ENCODE measurements around the gene SCTR.

SCTR gene

GRCh38 chr2:119523952-119524694 lies at the start of gene SCTR:
Gene SCTR (minus strand): TSS chr2:119524483. CDS start chr2:119524226, 257 bp downstream.
- peak; percentile 61 for DNase-seq

DNA sequence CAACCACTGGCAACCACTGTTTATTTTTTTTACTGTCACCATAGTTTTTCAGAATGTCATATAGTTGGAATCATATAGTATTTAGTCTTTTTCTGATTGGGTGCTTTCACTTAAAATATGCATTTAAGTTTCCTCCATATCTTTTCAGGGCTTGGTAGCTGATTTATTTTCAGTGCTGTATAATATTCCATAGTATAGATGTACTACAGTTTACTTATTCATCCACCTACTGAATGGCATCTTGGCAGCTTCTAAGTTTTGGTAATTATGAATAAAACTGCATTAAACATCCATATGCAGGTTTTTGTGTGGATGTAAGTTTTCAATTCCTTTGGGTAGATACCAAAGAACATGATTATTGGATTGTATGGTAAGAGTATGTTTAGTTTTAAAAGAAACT lies 43.0 kb upstream of the SCTR start:
- DNase-seq: no peak

DNA sequence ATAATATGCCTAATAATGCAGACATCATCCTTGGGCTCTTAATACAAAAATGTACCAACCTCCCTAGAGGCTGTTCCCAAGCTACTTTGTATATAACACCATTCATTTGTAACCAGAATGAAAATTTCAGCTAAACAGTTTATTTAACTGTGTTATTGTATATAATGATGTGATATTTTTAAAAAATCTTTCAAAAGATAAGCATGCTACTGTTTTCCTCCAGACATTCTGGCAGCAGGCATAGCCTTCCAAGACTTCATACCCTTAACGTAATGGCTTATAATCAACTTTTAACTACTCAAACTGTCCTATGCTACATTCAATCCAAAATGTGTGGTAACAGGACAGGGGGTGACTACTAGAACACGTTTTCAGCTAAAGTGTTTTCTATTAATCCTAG lies 41.2 kb upstream of the SCTR start:
- no peak for DNase-seq

DNA sequence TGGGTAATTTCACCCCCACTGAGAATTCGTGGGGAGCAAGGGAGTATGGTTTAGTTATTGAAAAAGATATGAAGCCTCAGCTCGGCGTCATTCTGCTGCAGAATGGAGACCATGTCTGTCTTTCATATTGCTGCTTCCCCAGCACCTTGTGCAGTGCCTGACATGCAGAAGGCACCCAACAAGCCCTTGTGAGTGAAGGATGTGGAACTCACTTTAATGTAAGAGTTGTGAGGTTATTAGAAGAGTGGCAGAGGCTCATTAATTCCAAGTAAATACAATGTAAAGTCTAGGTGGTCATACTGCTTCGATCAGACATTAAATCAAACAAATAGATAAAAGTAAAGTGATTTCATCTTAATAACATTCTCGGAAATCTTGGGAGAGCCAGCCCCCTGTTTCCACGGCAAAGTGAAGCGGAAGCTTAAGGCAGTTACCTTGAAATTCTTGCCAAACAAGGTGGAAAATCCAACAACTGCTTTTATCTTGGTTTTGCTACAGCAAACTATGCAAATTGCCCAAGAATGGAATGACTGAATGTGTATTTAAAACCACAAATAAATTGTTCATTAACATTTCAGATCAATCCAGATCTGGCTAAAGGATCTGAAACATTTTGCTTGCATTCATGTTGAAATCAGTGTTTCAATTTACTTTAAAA lies 29.5 kb upstream of the SCTR start:
- no peak for DNase-seq

GRCh38 chr2:119552902-119553301 lies 28.6 kb upstream of the SCTR start:
- no peak for DNase-seq

- DNase-seq: peak; percentile 32
Measured at GRCh38 chr2:119550856-119551255, 26.6 kb upstream of the SCTR start.

DNA sequence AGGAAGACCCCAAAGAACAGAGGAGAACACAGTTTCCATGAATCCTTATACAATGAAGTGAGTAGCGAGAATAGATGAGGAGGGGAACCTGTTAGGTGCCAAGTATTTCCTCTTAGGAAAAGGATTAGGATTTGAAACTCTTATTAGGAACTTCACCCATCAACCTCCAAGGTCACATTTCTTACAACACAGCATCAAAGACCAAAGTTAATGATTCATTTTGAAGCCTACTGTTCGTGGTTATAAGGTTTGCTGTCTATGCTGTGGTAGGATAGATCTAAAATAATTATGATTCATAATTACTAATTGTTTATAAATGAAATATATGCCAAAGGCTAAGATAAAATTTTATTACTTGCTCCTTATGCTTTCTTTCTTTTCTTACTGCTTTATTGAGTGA lies 26.1 kb upstream of the SCTR start:
- no peak for DNase-seq

- DNase-seq: peak; percentile 61
Measured at GRCh38 chr2:119549241-119549640, 25.0 kb upstream of the SCTR start.

DNA sequence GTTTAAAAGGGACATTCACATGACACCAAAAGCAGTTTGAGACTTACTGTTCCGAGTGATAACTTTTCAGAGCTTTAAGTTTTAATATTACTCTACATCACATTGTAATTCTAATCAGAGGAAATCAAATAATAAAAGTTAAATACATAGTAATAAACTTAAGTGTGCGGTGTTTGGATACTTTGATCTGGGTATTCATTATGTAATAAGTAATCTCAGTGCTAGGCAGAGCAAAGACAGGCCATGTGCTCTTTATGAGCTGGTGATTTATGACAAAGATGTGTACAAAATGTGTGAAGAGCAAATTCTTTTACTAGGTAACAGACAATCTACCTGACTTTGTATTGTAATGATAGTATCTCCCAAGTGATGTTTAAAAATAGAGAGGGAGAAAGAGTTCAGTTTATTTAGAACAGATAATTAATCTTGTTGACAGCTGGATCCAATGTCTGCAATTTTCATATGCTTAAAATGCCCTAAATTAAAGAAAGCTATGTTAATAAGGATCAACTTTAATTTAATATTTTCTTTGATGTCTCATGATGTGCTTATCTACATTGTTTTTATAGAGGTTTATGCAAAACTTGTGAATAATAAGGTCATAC lies 24.3 kb upstream of the SCTR start:
- DNase-seq: peak; percentile 16

- DNase-seq: peak; percentile 74
Measured at GRCh38 chr2:119546447-119546767, 22.1 kb upstream of the SCTR start.

GRCh38 chr2:119545754-119546446 lies 21.6 kb upstream of the SCTR start:
- DNase-seq: peak; percentile 14

- no peak for DNase-seq
Measured at GRCh38 chr2:119544939-119545475, 20.7 kb upstream of the SCTR start.

- peak; percentile 88 for DNase-seq
Measured at GRCh38 chr2:119544075-119544938, 20.0 kb upstream of the SCTR start, which contains the start of gene CFAP221. Gene CFAP221 (plus strand): TSS chr2:119544449. CDS start chr2:119546132, 1,683 bp downstream.

DNA sequence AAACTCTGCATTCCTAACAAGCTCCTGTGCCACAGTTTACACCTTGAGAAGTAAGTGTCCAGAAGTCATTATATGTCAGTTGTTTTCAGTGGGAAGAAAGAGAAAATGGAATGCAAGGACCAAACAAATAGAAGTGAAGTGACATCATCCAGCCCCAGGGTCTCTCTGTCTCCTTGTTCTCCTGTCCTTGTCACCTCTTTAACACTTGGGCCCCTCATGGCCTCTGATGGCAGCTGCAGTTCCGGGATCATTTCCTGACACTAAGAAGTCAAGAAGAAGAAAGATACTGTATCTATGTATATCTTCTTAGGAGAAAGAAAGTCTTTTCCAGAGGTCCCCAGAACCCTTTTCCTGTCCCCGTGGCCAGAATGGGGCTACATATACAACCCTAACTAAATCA lies 17.2 kb upstream of the SCTR start:
- DNase-seq: no peak

GRCh38 chr2:119537792-119538191 lies 13.5 kb upstream of the SCTR start:
- DNase-seq: no peak

DNA sequence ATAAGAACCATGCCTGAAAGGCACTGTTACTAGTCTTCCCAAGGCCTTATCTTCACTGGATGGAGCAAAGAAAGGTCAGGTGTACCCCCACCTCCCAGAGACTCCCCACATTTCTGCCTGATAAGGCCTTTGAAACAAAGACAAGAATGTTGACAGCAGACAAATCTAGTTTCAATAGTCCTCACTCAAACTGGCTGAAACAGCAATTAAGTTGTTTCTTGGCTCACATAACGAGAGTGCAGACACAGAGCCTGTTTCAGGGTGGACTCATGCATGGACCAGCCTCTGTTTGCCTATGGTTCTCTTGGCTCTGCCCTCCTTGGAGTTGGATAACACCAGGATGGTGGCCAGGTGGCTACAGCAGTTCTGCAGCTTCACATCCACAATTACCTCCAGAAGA lies 12.4 kb upstream of the SCTR start:
- DNase-seq: no peak

DNA sequence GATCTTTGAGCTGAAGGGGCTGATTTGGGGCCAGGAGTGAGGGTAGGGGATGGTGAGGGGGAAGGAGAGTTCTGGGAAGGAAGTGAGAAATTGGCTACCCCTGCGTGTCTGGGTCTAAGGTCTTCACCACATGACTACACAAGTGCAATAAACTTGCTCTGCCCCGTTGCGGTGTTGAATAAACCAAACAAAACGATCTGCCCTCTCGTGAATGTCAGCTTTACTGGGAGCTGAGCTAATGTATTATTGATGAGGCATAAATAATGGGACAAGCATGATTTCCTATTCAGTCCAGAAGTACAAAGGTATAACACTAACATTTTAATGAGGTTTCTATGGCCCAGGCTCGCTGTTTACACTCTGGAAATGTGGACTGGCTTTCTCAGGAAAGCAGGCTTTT lies 11.9 kb upstream of the SCTR start:
- no peak for DNase-seq

DNA sequence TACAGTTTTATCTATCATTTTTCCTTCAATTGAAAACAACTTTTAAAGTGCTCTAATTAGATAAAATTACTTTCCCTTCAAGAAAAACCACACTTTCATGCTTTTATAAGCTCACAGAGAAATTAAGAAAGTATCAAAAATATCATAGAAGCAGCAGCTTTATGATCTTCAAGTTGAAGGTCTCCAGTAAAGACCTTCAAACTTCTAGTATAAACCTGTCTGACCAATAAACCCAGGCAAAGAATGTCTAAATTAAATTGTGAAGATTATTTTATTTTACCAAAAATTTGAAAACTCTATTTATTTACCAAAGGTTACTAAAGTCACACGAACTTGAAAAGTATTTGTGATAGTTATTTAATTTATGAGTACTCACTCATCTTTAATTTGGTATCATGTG lies 9.3 kb upstream of the SCTR start:
- no peak for DNase-seq

DNA sequence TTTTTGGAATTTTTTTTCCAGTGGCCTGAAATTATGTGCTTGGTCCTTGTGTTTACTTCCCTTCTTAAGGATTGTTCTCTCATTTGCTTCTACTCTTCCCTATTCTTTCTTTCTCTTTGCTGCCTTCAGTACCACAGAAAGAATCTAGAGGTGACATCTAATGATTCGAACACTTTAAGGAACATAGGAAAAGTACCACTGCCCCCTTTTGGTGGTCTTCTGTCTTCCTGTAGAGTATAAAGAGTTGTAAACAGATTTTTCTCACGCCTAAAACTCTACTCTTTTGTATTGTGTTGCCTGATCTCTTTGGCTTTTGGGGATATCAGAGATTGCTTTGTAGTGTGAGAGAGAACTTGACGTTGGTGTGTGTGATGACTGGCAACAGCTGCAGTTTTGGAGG lies 7.0 kb upstream of the SCTR start:
- DNase-seq: peak; percentile 56

DNA sequence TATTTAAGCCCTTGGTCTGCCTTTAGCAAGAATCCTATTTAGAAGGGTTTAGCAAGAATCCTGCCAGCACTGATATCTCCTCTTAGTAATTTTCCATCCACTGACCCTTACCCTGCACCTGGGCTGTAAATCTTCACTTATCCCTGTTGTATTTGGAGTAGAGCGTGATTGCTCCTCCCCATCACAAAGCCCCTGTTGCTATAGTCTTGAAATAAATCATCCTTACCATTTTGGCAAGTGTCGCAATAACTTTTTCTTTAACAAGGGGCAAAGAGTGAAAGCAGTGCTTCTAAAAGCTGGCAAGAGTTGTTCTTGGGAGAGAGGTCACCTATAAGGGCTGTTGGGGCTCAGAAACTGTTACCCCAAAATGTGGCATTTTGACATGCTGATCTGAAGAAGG lies 3.7 kb upstream of the SCTR start:
- peak; percentile 18 for DNase-seq

GRCh38 chr2:119525614-119526013 lies 1.3 kb upstream of the SCTR start:
- no peak for DNase-seq

DNA sequence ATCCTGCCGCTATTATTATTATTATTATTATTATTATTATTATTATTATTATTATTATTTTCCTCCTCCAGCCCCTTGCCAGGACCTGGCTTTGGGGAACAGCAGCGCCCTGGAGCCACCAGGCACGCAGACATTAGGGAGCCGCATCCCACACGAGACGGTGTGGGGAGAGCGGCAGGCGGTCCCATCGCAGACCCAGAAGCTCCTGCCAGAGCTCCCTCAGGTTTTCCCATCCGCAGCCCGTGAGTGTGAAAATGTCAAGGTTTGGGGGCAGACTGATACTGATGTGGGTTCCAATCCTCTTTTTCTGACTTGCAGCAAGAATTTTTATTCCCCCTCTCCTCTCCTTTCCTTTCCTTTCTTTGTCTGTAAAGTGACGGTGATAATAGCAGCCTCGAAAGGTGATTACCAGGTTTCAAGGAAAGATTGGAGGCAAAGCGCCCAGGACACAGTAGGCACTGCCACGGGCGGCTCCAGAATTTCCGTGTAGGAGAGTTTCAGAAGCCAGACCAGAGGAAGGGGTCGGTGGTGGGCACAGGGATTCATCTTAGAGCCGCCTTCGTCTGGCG lies 816 bp downstream of the SCTR start:
- no peak for DNase-seq
